ENCODE results near the gene PICALM.

PICALM gene

DNA sequence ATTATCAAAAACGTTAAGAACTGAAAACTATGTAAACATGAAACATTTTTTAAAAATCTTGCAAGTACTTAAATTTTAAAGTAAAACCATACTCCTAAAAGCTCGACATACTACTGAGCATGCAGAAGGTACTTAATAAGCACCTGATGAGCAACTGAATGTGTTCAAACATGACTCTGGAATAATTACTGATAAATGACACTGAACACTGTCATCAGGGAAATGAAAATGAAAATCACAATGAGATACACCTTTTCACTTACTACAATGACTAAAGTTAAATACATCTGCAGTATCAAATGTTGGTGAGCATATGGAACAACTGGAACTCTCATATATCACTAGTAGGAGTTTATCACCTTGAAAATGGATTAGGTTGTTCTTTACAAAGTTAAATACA lies 65.2 kb downstream of the PICALM start:
- no peak overlapping the region for H3K4me3 ChIP-seq (ENCODE audit: low read depth, low read length)
- TF ChIP-seq, protein P1, sequence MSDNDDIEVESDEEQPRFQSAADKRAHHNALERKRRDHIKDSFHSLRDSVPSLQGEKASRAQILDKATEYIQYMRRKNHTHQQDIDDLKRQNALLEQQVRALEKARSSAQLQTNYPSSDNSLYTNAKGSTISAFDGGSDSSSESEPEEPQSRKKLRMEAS (IDR thresholded peaks at IDR 0.05; ENCODE audit: low read depth, low read length), result no peak
- TF ChIP-seq MYC (IDR thresholded peaks at IDR 0.05; ENCODE audit: low read depth, low read length), result no peak
- TF ChIP-seq, protein P2, sequence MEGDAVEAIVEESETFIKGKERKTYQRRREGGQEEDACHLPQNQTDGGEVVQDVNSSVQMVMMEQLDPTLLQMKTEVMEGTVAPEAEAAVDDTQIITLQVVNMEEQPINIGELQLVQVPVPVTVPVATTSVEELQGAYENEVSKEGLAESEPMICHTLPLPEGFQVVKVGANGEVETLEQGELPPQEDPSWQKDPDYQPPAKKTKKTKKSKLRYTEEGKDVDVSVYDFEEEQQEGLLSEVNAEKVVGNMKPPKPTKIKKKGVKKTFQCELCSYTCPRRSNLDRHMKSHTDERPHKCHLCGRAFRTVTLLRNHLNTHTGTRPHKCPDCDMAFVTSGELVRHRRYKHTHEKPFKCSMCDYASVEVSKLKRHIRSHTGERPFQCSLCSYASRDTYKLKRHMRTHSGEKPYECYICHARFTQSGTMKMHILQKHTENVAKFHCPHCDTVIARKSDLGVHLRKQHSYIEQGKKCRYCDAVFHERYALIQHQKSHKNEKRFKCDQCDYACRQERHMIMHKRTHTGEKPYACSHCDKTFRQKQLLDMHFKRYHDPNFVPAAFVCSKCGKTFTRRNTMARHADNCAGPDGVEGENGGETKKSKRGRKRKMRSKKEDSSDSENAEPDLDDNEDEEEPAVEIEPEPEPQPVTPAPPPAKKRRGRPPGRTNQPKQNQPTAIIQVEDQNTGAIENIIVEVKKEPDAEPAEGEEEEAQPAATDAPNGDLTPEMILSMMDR (IDR thresholded peaks at IDR 0.05; ENCODE audit: low read depth, low read length), result no peak
- no peak for TF ChIP-seq POLR2A (IDR thresholded peaks at IDR 0.05; ENCODE audit: extremely low read depth, insufficient read length)
- DNase-seq (ENCODE audit: low read depth), result no peak

DNA sequence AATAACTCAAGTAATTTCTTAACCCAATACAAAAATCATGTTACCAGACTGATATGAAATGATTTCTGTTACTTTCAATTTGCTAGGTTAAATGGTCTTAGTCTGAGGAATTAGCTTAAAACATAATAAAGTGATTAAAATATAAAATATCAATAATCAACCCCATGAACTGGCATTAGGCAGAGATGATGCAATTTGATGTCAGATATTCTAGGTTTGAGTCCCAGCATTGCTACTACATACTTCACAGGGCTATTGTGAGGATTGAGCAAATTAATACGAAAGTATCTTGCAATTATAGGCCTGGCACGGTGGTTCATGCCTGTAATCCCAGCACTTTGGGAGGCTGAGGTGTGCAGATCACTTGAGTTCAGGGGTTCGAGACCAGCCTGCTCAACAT lies 66.5 kb downstream of the PICALM start:
- H3K4me3 ChIP-seq (ENCODE audit: low read depth, low read length), result no peak overlapping the region
- no peak for DNase-seq (ENCODE audit: low read depth)
- TF ChIP-seq, protein P2 (IDR thresholded peaks at IDR 0.05; ENCODE audit: low read depth, low read length), result no peak
- TF ChIP-seq POLR2A (IDR thresholded peaks at IDR 0.05; ENCODE audit: extremely low read depth, insufficient read length) (no peak), MYC (IDR thresholded peaks at IDR 0.05; ENCODE audit: low read depth, low read length) (no peak)
- TF ChIP-seq, protein P1 (IDR thresholded peaks at IDR 0.05; ENCODE audit: low read depth, low read length), result no peak

DNA sequence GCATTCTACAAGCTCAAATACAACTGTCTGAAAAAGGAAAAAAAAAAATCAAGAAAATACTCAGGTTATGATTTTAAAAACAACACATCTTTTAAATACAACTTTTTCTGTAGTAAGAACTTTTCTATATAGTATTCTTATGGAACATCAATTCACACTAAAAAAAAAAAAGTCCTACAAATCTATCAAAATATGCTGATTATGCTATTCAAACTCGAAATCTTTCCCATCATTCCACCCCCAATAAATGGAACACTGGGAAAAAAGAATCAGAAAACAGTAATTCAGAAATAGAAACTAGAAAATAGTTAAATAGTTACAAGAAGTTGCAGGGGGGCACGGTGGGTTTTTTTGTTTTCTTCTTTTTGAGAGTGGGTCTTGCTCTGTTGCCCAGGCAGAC lies 77.4 kb downstream of the PICALM start:
- no peak for DNase-seq (ENCODE audit: low read depth)
- TF ChIP-seq, protein P2 (IDR thresholded peaks at IDR 0.05; ENCODE audit: low read depth, low read length), result no peak
- TF ChIP-seq, protein P1 (IDR thresholded peaks at IDR 0.05; ENCODE audit: low read depth, low read length), result no peak
- TF ChIP-seq POLR2A (IDR thresholded peaks at IDR 0.05; ENCODE audit: extremely low read depth, insufficient read length), result no peak
- TF ChIP-seq MYC (IDR thresholded peaks at IDR 0.05; ENCODE audit: low read depth, low read length), result no peak
- no peak overlapping the region for H3K4me3 ChIP-seq (ENCODE audit: low read depth, low read length)

DNA sequence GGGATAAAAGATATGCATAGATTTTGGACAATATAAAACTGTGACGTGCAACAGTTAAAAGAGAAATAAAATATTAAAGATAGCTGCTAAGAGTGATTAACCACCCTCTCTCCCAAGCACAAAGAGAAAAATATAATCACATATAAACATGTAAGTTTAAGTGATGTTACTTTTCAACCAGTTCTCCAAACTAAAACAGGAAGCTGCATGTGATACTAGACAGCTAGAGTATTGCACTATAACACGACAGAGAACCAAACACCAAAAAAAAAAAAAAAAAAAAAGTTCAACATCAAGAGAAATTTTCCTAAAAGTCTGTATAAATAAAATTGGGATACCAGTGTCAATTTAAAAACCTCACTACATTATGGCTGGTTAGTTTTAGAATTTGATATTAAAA lies 79.1 kb downstream of the PICALM start:
- TF ChIP-seq, protein P1 (IDR thresholded peaks at IDR 0.05; ENCODE audit: low read depth, low read length), result no peak
- TF ChIP-seq, protein P2 (IDR thresholded peaks at IDR 0.05; ENCODE audit: low read depth, low read length), result no peak
- TF ChIP-seq POLR2A (IDR thresholded peaks at IDR 0.05; ENCODE audit: extremely low read depth, insufficient read length), result no peak
- TF ChIP-seq MYC (IDR thresholded peaks at IDR 0.05; ENCODE audit: low read depth, low read length), result no peak
- H3K4me3 ChIP-seq (ENCODE audit: low read depth, low read length), result no peak overlapping the region
- no peak for DNase-seq (ENCODE audit: low read depth)

DNA sequence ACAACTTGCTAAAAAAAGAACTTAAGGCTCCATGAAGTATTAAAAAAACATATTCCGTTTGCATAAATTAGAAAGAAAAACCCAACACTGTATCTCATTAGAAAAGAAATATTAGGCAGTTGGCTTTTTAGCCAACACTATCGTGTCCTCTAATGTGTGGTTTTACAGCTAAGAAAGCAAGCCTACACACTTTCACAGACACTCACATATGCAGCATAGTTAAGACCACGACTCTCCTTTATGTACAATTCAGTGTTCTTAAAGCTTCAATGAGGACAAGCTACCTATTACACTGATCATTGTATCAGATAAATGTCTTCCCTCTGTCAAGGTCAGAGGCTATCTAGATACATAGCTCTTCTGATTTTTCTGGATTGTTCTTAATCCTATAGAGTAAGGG lies 80.1 kb downstream of the PICALM start:
- H3K4me3 ChIP-seq (ENCODE audit: low read depth, low read length), result no peak overlapping the region
- DNase-seq (ENCODE audit: low read depth), result no peak
- TF ChIP-seq, protein P2 (IDR thresholded peaks at IDR 0.05; ENCODE audit: low read depth, low read length), result no peak
- TF ChIP-seq MYC (IDR thresholded peaks at IDR 0.05; ENCODE audit: low read depth, low read length) (no peak), POLR2A (IDR thresholded peaks at IDR 0.05; ENCODE audit: extremely low read depth, insufficient read length) (no peak)
- TF ChIP-seq, protein P1 (IDR thresholded peaks at IDR 0.05; ENCODE audit: low read depth, low read length), result no peak

DNA sequence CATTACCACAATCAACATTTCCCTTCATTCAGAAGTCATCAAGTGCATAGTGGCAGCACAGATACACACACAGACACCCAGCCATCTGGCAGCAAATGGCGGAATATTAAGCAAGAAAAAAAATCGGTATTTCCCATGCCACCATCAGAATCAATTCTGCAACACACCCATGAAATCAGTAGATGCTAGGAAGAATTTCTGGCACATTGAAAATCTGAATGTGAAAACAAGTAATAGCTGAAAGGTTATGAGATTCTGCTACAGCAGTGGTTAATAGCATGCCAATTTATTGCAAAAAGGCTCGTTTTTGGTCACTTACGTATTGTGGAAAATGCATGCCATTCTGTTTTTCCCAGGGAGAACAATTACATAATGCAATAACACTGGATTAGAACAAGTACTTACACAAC lies 91.1 kb downstream of the PICALM start:
- TF ChIP-seq POLR2A (IDR thresholded peaks at IDR 0.05; ENCODE audit: extremely low read depth, insufficient read length) (no peak), MYC (IDR thresholded peaks at IDR 0.05; ENCODE audit: low read depth, low read length) (no peak)
- TF ChIP-seq, protein P1 (IDR thresholded peaks at IDR 0.05; ENCODE audit: low read depth, low read length), result no peak
- TF ChIP-seq, protein P2 (IDR thresholded peaks at IDR 0.05; ENCODE audit: low read depth, low read length), result no peak
- H3K4me3 ChIP-seq (ENCODE audit: low read depth, low read length), result no peak overlapping the region
- no peak for DNase-seq (ENCODE audit: low read depth)

Data from NB4 (cell line).